Ureter (tissue), 1 donor: ENCODE measurements around the gene FUT9. TPM values are rescaled to one million over a fixed set of nuclear protein-coding genes. Genes with fewer than 3 reads are reported as not detected.

Experiments used
- DNase-seq: peaks from one replicate; pipeline ENCODE4 v3.0.0-alpha.2; 2020; ENCODE audit warnings: low spot score
- total RNA-seq: library from RNA; stranded (reverse); gene quantifications from one replicate; pipeline ENCODE4 v1.2.4, GENCODE V29; 2023
- donor health status: DM: yes; HTN: yes; CAD: no.

The FUT9 gene
- total RNA-seq, 1 donor from 2014 or later = 6.7 TPM

GRCh38 chr6:96066376-96066775 lies 50.6 kb downstream of the FUT9 start:
- no peak for DNase-seq

- no peak for DNase-seq
These were observed 57.8 kb downstream of the FUT9 start for GRCh38 chr6:96073555-96073954.

- no peak for DNase-seq
These were observed 58.2 kb downstream of the FUT9 start for GRCh38 chr6:96074006-96074405.

- no peak for DNase-seq
These were observed 60.1 kb downstream of the FUT9 start for GRCh38 chr6:96075826-96076225.

GRCh38 chr6:96086745-96087144 lies 71.0 kb downstream of the FUT9 start:
- no peak for DNase-seq

DNA sequence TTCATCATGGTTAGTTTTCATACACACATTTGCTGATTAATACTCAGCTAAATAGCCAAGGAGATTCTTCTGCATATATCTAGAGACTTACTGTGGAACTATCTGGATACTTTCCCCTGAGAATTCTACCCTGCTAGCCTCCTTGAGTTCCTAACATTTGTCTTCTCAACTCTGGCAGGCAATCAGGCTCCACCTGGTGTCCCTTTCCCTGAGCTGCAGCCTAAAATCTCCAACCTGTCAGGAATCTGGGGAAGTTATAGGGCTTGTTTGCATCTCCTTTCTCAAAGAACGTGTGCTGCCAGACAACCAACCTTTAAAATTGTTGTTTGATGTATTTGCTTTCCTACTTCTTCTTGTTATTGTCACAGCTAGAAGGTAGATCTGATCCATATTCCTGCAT lies 73.4 kb downstream of the FUT9 start:
- no peak for DNase-seq

GRCh38 chr6:96094077-96094476 lies 78.3 kb downstream of the FUT9 start:
- no peak for DNase-seq

DNA sequence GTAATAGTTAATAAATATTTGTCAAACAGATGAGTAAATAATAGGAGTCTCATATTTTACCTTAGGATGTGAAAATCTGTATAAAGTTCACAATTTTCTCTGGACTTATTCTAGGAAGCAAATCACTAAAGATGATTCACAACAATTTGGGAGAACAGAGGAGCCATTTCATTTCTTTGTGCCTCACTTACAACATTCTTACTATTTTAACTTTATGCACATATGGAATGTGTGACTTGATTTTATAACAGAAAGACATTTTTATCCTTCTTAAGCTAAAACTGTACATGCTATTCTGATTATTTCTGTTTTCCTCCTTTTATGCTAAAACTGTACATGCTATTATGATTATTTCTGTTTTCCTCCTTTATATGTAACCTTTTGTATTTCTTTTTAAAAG lies 83.3 kb downstream of the FUT9 start:
- no peak for DNase-seq

DNA sequence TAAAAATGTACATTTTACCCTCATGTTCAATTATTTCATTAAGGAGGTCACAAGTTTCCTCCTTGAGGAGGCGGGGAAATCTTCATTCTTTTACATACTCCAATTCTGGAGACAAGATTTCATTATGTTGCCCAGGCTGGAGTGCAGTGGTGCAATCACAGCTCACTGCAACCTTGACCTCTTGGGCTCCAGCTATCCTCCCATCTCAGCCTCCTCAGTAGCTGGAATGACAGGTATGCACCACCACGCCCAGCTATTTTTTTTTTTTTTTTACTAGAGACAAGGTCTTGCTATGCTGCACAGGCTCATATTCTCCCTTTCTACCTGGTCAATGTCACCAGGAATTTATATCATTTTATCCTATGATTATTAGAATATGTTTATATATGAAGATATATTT lies 85.8 kb downstream of the FUT9 start:
- DNase-seq = no peak

GRCh38 chr6:96104910-96105309 lies 89.1 kb downstream of the FUT9 start:
- DNase-seq = no peak

DNA sequence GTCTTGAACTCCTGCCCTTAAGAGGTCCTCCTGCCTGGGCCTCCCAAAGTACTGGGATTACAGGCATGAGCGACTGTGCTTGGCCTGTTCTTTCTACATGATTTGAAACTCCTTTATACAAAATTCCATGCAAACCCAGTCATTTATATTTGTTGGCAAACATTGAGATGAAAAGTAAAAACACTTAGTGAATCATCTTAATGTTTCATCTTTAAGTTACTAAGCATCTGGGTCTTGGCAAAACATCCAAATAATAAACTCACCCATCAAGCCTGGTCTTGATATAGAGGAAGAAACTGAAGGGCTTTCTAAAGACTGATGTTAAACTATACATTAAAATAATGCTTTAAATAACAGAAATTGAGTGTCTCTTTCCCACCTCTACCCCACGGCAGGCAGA lies 95.1 kb downstream of the FUT9 start:
- no peak for DNase-seq

- no peak for DNase-seq
These were observed 100.9 kb downstream of the FUT9 start for GRCh38 chr6:96116674-96117073.

DNA sequence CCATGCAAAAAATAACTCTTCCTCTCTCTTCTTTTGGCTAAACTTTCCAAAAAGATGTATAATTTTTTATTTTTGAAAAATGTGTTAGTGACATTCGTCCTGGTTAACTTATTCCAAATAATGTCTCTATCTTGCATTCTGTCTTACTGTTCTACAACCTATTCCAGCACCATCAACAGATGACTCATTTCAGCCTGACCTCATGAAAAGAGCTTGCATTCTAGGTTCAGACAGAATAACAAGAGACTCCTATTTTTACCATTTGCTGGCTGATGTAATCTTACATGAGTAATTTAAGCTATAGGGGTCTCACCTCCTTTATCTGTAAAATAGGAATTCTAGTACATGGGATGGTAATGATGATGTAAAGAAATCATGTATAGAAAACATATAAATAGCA lies 109.0 kb downstream of the FUT9 start:
- no peak for DNase-seq

- DNase-seq = no peak
These were observed 122.6 kb downstream of the FUT9 start for GRCh38 chr6:96138406-96138805.

GRCh38 chr6:96142142-96142541 lies 126.4 kb downstream of the FUT9 start:
- no peak for DNase-seq

DNA sequence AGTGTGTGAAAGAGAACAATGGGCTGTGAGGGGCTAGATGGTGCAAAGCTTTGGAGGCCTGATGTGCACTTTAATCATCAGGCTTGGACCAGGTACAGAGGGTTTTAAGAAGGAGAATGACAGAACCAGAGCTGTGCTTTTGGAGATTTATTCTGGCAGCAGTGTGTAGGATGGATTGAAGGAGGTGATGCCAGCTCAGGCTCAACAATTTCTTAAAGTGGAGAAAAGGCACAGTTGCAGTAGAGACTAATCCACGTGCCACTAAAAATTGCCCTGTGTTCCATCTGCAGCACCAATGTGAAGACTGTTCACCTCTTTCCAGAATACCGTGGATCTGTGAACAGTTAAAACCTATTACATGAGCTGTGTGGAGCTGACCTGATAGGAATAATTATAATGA lies 134.7 kb downstream of the FUT9 start:
- no peak for DNase-seq

GRCh38 chr6:96151707-96152106 lies 135.9 kb downstream of the FUT9 start:
- DNase-seq = no peak

GRCh38 chr6:96152114-96152708 lies 136.4 kb downstream of the FUT9 start:
- DNase-seq = no peak

GRCh38 chr6:96153775-96154174 lies 138.0 kb downstream of the FUT9 start:
- DNase-seq = no peak

GRCh38 chr6:96156425-96156824 lies 140.7 kb downstream of the FUT9 start:
- DNase-seq = no peak

DNA sequence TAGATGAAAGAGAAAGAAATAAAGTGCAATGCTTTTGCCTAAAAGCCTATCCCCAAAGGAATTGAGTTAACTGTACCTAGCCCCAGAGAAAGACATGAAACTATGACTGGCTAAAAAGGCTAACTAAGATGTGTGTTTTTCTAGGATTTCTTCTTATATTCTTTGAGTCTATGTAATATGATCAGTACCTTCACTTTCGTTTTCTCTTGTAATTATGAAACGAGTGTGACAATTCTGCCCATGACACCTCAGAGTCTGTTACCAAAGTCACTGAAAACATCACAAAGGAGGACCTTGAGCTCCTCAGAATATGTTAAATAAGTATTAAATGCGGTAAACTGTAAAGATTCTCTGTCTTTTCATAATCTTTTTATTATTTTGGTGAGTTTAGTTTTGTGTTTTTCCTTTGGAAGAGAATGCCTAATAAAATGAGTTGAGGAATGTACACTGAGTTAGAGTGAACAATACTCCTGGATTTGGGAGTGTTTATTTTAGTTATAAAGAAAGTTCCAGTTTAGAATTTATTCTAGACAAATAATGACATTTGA lies 141.3 kb downstream of the FUT9 start:
- no peak for DNase-seq

GRCh38 chr6:96162711-96163120 lies 146.9 kb downstream of the FUT9 start:
- no peak for DNase-seq

- no peak for DNase-seq
These were observed 149.0 kb downstream of the FUT9 start for GRCh38 chr6:96164802-96165201.

- no peak for DNase-seq
These were observed 155.3 kb downstream of the FUT9 start for GRCh38 chr6:96171112-96171511.
